ENCODE results near the gene CIDEC. TPM values are rescaled to one million over a fixed set of nuclear protein-coding genes. Genes with fewer than 3 reads are reported as not detected.

Gene CIDEC
- total and polyA plus RNA-seq, 2 of the 13 experiments (the other 11 are each of a cell fraction or from before 2014, with no cell fraction given) = 2.5 to 10.4 TPM

GRCh38 chr3:9915254-9916141 is 35.4 kb upstream of the CIDEC start (continued):
- TF ChIP-seq MAZ (IDR thresholded peaks at IDR 0.05; ENCODE audit: borderline replicate concordance, low read depth, low read length) = no peak
- peak; percentile 72 for TF ChIP-seq MAZ (CRISPR knock-in tag; IDR thresholded peaks at IDR 0.05; ENCODE audit: low read depth)
- no peak; the same call in 1 of the 2 replicates for TF ChIP-seq MYNN (CRISPR knock-in tag; IDR thresholded peaks at IDR 0.05; ENCODE audit: low read depth)
- no peak for TF ChIP-seq DNMT3B (CRISPR knock-in tag; conservative IDR thresholded peaks at IDR 0.05)
- no peak for TF ChIP-seq NFATC3 (CRISPR knock-in tag; IDR thresholded peaks at IDR 0.05)
- TF ChIP-seq MXD4 (CRISPR knock-in tag; IDR thresholded peaks at IDR 0.05) = peak; percentile 62
- no peak for TF ChIP-seq ATF7 (IDR thresholded peaks at IDR 0.05)
- TF ChIP-seq ATF7 (CRISPR knock-in tag; IDR thresholded peaks at IDR 0.05) = no peak; the same call in 1 of the 2 replicates
- peak; percentile 61; the same call in 1 of the 2 replicates for TF ChIP-seq ZNF749 (CRISPR knock-in tag; IDR thresholded peaks at IDR 0.05; ENCODE audit: borderline replicate concordance)
- TF ChIP-seq ZNF577 (CRISPR knock-in tag; IDR thresholded peaks at IDR 0.05; ENCODE audit: borderline replicate concordance, low read depth) = no peak
- peak; percentile 87; the same call in 1 of the 2 replicates for TF ChIP-seq HOXA9 (CRISPR knock-in tag; IDR thresholded peaks at IDR 0.05; ENCODE audit: borderline replicate concordance)
- peak; percentile 57; the same call in 1 of the 2 replicates for TF ChIP-seq REPIN1 (CRISPR knock-in tag; IDR thresholded peaks at IDR 0.05; ENCODE audit: borderline replicate concordance, low read depth)
- 0 out of 2 replicates have a peak, but pooled peaks have one; percentile 14 for TF ChIP-seq ZFAT (CRISPR knock-in tag; conservative IDR thresholded peaks at IDR 0.05)
- TF ChIP-seq ZBTB42 (CRISPR knock-in tag; IDR thresholded peaks at IDR 0.05) = 0 out of 2 replicates have a peak, but pooled peaks have one; percentile 7
- peak; percentile 67 for TF ChIP-seq RXRA (CRISPR knock-in tag; IDR thresholded peaks at IDR 0.05)
- TF ChIP-seq SP1 (IDR thresholded peaks at IDR 0.05) = no peak
- TF ChIP-seq SP1 (CRISPR knock-in tag; IDR thresholded peaks at IDR 0.05) = 0 out of 2 replicates have a peak, but pooled peaks have one; percentile 55
- TF ChIP-seq ZNF234 (CRISPR knock-in tag; conservative IDR thresholded peaks at IDR 0.05) = no peak
- 0 out of 2 replicates have a peak, but pooled peaks have one; percentile 62 for TF ChIP-seq ZNF713 (CRISPR knock-in tag; IDR thresholded peaks at IDR 0.05)
- TF ChIP-seq HMG20A (CRISPR knock-in tag; IDR thresholded peaks at IDR 0.05; ENCODE audit: borderline replicate concordance) = no peak
- TF ChIP-seq GATA4 (IDR thresholded peaks at IDR 0.05; ENCODE audit: borderline replicate concordance, low read depth) = no peak
- TF ChIP-seq, protein P1, sequence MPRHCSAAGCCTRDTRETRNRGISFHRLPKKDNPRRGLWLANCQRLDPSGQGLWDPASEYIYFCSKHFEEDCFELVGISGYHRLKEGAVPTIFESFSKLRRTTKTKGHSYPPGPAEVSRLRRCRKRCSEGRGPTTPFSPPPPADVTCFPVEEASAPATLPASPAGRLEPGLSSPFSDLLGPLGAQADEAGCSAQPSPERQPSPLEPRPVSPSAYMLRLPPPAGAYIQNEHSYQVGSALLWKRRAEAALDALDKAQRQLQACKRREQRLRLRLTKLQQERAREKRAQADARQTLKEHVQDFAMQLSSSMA (CRISPR knock-in tag; IDR thresholded peaks at IDR 0.05) = 0 out of 2 replicates have a peak, but pooled peaks have one; percentile 79
- peak; percentile 41; the same call in 1 of the 2 replicates for TF ChIP-seq ZGPAT (CRISPR knock-in tag; IDR thresholded peaks at IDR 0.05)
- 0 out of 2 replicates have a peak, but pooled peaks have one; percentile 77 for TF ChIP-seq IRX3 (CRISPR knock-in tag; IDR thresholded peaks at IDR 0.05; ENCODE audit: borderline replicate concordance, low read depth)
- peak; percentile 59; the same call in 1 of the 2 replicates for TF ChIP-seq TARDBP (CRISPR knock-in tag; IDR thresholded peaks at IDR 0.05)
- TF ChIP-seq EP300 (IDR thresholded peaks at IDR 0.05; ENCODE audit: low read depth in 2 of 2, low read length in 2 of 2) = no peak
- TF ChIP-seq EP300 (CRISPR knock-in tag; IDR thresholded peaks at IDR 0.05; ENCODE audit: borderline replicate concordance) = peak; percentile 27; the same call in 1 of the 2 replicates
- TF ChIP-seq TBL1XR1 (IDR thresholded peaks at IDR 0.05; ENCODE audit: borderline replicate concordance, low read length, partially characterized antibody) = no peak

Data from HepG2 (cell line).